NCI-H1930 (cell line): Measurements from ENCODE around the gene PCDHA12.
"Not testable (repeated sequence)": the region's sequence is repeated elsewhere in the genome, so short reads cannot be mapped to it uniquely, and the experiment has no call there.

Experiments used
- DNase-seq, 2 experiments: peaks; one replicate each; lab custom pipeline; 2025; lab: John Stamatoyannopoulos, UW

PCDHA12 gene

GRCh38 chr5:140862441-140863295 is 12.4 kb upstream of the PCDHA12 start:
- no peak for DNase-seq

GRCh38 chr5:140868721-140869554 is 6.2 kb upstream of the PCDHA12 start, which contains the start of gene PCDHA11:
Gene PCDHA11 (plus strand): TSS chr5:140868957. CDS start chr5:140869104, 147 bp downstream.
- no peak for DNase-seq

GRCh38 chr5:140869555-140869886 is 5.6 kb upstream of the PCDHA12 start:
- DNase-seq, result no peak

GRCh38 chr5:140870221-140871201 is 4.6 kb upstream of the PCDHA12 start:
- no peak for DNase-seq

- DNase-seq, result not testable (repeated sequence)
Observed at GRCh38 chr5:140876541-140877261, 1.6 kb downstream of the PCDHA12 start.

GRCh38 chr5:140877262-140877581 is 2.1 kb downstream of the PCDHA12 start:
- no peak for DNase-seq

GRCh38 chr5:140881889-140882590 is 6.9 kb downstream of the PCDHA12 start, which contains the start of gene PCDHA13:
Gene PCDHA13 (plus strand): TSS chr5:140882124. CDS start chr5:140882269, 145 bp downstream.
- no peak for DNase-seq

- no peak for DNase-seq
Observed at GRCh38 chr5:140882591-140882899, 7.4 kb downstream of the PCDHA12 start.

- DNase-seq, result no peak
Observed at GRCh38 chr5:140883373-140883772, 8.3 kb downstream of the PCDHA12 start.

- DNase-seq, result no peak
Observed at GRCh38 chr5:140883927-140884697, 9.0 kb downstream of the PCDHA12 start.

- DNase-seq, result no peak
Observed at GRCh38 chr5:140916325-140916724, 41.2 kb downstream of the PCDHA12 start.

- no peak for DNase-seq
Observed at GRCh38 chr5:140923601-140924000, 48.5 kb downstream of the PCDHA12 start.

- peak in 1 of 2 experiments; percentile 51 for DNase-seq
Observed at GRCh38 chr5:140925806-140926442, 50.8 kb downstream of the PCDHA12 start, which contains the start of gene PCDHAC1. Gene PCDHAC1 (plus strand): TSS chr5:140926299. CDS start chr5:140926893, 594 bp downstream.

- peak; percentile 60 to 79 for DNase-seq
Observed at GRCh38 chr5:140926443-140927227, 51.5 kb downstream of the PCDHA12 start.

GRCh38 chr5:140927228-140927573 is 52.1 kb downstream of the PCDHA12 start:
- DNase-seq, result no peak
